ENCODE data around the gene SLC13A5. TPM values are rescaled to one million over a fixed set of nuclear protein-coding genes. Genes with fewer than 3 reads are reported as not detected.

Gene SLC13A5
- total and polyA plus RNA-seq, 2 donors (not counting 1 experiment from before 2014, with no cell fraction given), result not detected

DNA sequence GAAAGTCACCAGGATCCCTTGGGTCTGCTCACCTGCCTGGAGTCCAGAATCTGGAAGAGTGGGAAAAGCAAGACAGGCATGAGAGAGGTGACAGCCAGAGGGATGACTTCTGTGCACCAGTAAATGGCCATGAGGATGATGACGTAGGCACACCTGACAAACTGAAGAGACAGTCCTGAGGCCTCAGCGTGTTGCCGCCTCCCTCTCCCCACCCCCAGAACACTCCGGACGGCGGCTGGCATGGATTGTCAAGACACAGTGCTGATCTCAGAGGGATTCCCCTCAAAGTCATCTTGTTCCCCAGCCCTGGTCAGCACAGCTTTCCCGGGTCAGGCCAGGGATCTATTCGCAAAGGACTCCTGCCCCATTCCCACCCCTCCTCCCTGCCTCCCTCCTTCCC lies 6.2 kb downstream of the SLC13A5 start:
- intact Hi-C loops (cut with micrococcal nuclease), result no loop called here
- TF ChIP-seq EZH2 (IDR thresholded peaks at IDR 0.05; ENCODE audit: borderline replicate concordance, insufficient read depth, low read depth, low read length, poor library complexity, severe bottlenecking), result no peak
- TF ChIP-seq, protein P1, sequence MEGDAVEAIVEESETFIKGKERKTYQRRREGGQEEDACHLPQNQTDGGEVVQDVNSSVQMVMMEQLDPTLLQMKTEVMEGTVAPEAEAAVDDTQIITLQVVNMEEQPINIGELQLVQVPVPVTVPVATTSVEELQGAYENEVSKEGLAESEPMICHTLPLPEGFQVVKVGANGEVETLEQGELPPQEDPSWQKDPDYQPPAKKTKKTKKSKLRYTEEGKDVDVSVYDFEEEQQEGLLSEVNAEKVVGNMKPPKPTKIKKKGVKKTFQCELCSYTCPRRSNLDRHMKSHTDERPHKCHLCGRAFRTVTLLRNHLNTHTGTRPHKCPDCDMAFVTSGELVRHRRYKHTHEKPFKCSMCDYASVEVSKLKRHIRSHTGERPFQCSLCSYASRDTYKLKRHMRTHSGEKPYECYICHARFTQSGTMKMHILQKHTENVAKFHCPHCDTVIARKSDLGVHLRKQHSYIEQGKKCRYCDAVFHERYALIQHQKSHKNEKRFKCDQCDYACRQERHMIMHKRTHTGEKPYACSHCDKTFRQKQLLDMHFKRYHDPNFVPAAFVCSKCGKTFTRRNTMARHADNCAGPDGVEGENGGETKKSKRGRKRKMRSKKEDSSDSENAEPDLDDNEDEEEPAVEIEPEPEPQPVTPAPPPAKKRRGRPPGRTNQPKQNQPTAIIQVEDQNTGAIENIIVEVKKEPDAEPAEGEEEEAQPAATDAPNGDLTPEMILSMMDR (IDR thresholded peaks at IDR 0.05), result no peak
- no peak overlapping the region for H3K4me3 ChIP-seq (ENCODE audit: control extremely low read depth in 1 of 5, extremely low read depth in 1 of 5, insufficient read depth in 1 of 5, low read depth in 2 of 5, low read length in 4 of 5)
- 89% methylated on average over 8 of the region's 8 CpGs for WGBS (ENCODE audit: insufficient coverage)
- no peak overlapping the region for H3K9ac ChIP-seq (ENCODE audit: low read length)
- H3K36me3 ChIP-seq (replicated peaks in 1 of 2; ENCODE audit: control extremely low read depth in 1 of 2, control insufficient read depth in 1 of 2, extremely low read depth in 1 of 2, insufficient read depth in 2 of 2, low read length in 1 of 2), result no peaks in the 10 kb centered on the region
- Mint-ChIP-seq H3K4me3 (no peak overlapping the region), H3K9me3 (ENCODE audit: insufficient read depth) (no peaks in the 10 kb centered on the region), H3K4me1 (peaks cover 2% of the 10 kb centered on the region), H3K27me3 (peaks cover 57% of the 10 kb centered on the region), H3K27ac (no peak overlapping the region)
- H3K4me2 ChIP-seq (replicated peaks; ENCODE audit: low read depth, low read length, poor library complexity, severe bottlenecking), result no peak overlapping the region
- POLR2A ChIA-PET, result no interaction called here
- no peaks in the 10 kb centered on the region for H4K20me1 ChIP-seq (ENCODE audit: control insufficient read depth, insufficient read depth, low read length, poor library complexity, severe bottlenecking)
- peaks cover 0 to 12% (median 5%) of the 10 kb centered on the region in 4 experiments for H3K27me3 ChIP-seq (replicated peaks in 1 of 4; ENCODE audit: control extremely low read depth in 1 of 4, control insufficient read depth in 3 of 4, insufficient read depth in 4 of 4, low read length in 3 of 4)
- CTCF ChIA-PET, result no interaction called here
- H2AFZ ChIP-seq (ENCODE audit: insufficient read depth, low read depth, low read length, poor library complexity, severe bottlenecking), result no peak overlapping the region
- no peaks in the 10 kb centered on the region for H3K79me2 ChIP-seq (ENCODE audit: control insufficient read depth, insufficient read depth, low read length)
- ATAC-seq (ENCODE audit: low read depth) (no peak), DNase-seq (no peak)
- H3K27ac ChIP-seq (ENCODE audit: low read length in 2 of 2), result no peak overlapping the region
- H3K4me1 ChIP-seq (ENCODE audit: control insufficient read depth in 2 of 2, insufficient read depth in 2 of 2, low read length in 2 of 2), result no peaks in the 10 kb centered on the region
- H3K9me3 ChIP-seq (ENCODE audit: control extremely low read depth in 1 of 3, control insufficient read depth in 2 of 3, insufficient read depth in 1 of 3, low read length in 2 of 3), result no peaks in the 10 kb centered on the region

DNA sequence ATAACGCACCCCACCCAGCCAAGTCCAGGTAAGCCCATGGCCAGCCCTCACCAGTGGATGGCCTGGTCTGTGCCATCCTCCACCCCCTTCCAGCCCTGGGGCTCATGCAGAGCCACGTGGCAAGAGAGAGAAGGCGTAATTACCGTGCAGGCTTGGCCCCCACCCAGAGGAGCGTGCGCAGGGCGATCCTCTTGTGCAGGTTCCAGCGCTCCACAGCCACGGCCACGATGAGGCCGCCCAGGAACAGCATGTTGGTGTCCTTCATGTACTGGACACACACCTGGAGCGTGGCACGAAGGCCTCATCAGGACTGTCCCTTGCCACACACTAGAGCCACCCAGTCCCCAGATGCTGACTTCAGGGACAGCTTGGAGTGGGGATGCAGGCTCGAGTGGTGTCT lies 6.7 kb downstream of the SLC13A5 start:
- peaks cover 3% of the 10 kb centered on the region for H3K4me1 Mint-ChIP-seq
- intact Hi-C loops (cut with micrococcal nuclease), result no loop called here
- Histone ChIP-seq H3K79me2 (ENCODE audit: control insufficient read depth, insufficient read depth, low read length) (no peaks in the 10 kb centered on the region), H3K4me3 (ENCODE audit: control extremely low read depth in 1 of 5, extremely low read depth in 1 of 5, insufficient read depth in 1 of 5, low read depth in 2 of 5, low read length in 4 of 5) (no peak overlapping the region), H3K27ac (ENCODE audit: low read length in 2 of 2) (no peak overlapping the region), H4K20me1 (ENCODE audit: control insufficient read depth, insufficient read depth, low read length, poor library complexity, severe bottlenecking) (no peaks in the 10 kb centered on the region), H3K9me3 (ENCODE audit: control extremely low read depth in 1 of 3, control insufficient read depth in 2 of 3, insufficient read depth in 1 of 3, low read length in 2 of 3) (no peaks in the 10 kb centered on the region), H3K4me2 (replicated peaks; ENCODE audit: low read depth, low read length, poor library complexity, severe bottlenecking) (no peak overlapping the region), H2AFZ (ENCODE audit: insufficient read depth, low read depth, low read length, poor library complexity, severe bottlenecking) (no peak overlapping the region), H3K4me1 (ENCODE audit: control insufficient read depth in 2 of 2, insufficient read depth in 2 of 2, low read length in 2 of 2) (no peaks in the 10 kb centered on the region), H3K27me3 (replicated peaks in 1 of 4; ENCODE audit: control extremely low read depth in 1 of 4, control insufficient read depth in 3 of 4, insufficient read depth in 4 of 4, low read length in 3 of 4) (peaks cover 0 to 7% (median 2%) of the 10 kb centered on the region in 4 experiments), H3K9ac (ENCODE audit: low read length) (no peak overlapping the region), H3K36me3 (replicated peaks in 1 of 2; ENCODE audit: control extremely low read depth in 1 of 2, control insufficient read depth in 1 of 2, extremely low read depth in 1 of 2, insufficient read depth in 2 of 2, low read length in 1 of 2) (no peaks in the 10 kb centered on the region)
- H3K9me3 Mint-ChIP-seq (ENCODE audit: insufficient read depth), result no peaks in the 10 kb centered on the region
- H3K4me3 Mint-ChIP-seq, result no peak overlapping the region
- 89% methylated on average over 14 of the region's 14 CpGs for WGBS (ENCODE audit: insufficient coverage)
- no peak for ATAC-seq (ENCODE audit: low read depth)
- ChIA-PET POLR2A (no interaction called here), CTCF (no interaction called here)
- TF ChIP-seq, protein P1 (IDR thresholded peaks at IDR 0.05), result no peak
- no peak for TF ChIP-seq EZH2 (IDR thresholded peaks at IDR 0.05; ENCODE audit: borderline replicate concordance, insufficient read depth, low read depth, low read length, poor library complexity, severe bottlenecking)
- peaks cover 52% of the 10 kb centered on the region for H3K27me3 Mint-ChIP-seq
- H3K27ac Mint-ChIP-seq, result no peak overlapping the region
- no peak for DNase-seq

Measured in B cell (primary cell).